GM10847 (cell line): Measurements from ENCODE around the gene SPATA46.

ENCODE experiments used
- POLR2A ChIP-seq: IDR thresholded peaks from 2 replicates; pipeline ENCODE4 v1.6.1; 2011; ENCODE audit not compliant: insufficient read length; ENCODE audit errors: extremely low read depth

Gene SPATA46

DNA sequence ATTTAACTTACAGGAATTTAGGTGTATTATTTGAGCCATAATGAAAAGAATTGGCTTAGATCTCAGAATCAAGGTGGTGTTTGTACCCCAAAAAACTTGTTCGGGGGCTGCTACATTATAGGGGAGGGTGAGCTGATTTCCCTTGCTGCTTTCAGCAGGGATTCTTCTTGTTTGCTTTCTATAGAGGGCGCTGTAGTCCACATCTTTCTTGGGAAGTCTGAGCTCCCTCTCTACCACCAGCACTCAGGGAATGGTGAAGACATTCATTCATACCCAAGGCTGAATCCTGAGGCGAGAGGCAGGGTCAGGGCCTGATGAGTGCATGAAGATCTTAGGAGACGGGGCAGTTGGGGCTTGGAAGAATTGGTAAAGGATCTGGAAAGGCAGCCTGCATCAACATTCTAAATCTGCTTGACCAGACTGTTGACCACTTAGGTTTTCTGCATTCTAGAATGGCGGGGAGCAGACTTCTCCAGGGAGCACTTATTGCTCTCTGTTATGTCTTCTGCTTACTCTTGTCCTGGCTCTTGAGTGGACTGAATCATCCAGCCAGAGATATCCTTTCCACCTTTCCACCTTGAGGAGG is 18.9 kb downstream of the SPATA46 start:
- TF ChIP-seq POLR2A: no peak

DNA sequence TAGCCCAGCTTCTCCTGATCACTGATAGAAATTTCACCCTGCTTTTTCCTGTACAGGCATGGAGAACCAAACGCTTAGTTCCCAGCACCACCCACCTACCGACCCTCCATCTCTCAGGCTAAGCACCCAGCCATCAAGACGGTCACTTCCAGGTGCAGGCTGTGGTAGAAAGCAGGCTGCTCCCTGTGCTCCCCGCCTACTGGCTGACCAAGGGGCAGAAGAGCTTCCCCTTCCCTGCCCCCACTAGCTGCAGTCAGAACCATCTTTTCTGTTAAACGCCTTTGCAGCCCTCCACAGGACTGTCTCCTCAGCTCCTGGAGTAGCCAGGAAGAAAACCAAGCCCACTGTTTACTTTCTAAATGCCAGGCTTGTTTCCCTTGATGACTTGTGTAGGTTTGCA is 23.0 kb downstream of the SPATA46 start:
- no peak for TF ChIP-seq POLR2A

DNA sequence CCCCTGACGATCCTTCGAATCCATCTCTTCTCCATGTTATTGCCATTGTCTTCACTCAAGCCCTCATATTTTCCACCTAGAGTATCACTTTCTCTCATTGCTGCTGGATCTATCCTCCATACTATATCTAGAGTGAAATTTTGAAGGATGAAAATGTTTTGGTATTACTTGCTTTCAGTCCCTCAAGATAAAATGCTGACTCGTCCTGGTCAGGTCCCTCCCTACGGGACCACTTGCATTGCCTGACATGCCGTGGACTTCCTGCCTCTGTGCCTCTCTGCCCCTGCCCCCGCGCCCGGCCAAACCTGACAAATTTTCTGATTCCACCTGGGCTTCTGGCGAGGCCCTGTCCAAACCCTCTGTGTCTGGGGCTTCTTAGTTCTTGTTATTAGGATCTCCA is 23.6 kb downstream of the SPATA46 start:
- TF ChIP-seq POLR2A: no peak

DNA sequence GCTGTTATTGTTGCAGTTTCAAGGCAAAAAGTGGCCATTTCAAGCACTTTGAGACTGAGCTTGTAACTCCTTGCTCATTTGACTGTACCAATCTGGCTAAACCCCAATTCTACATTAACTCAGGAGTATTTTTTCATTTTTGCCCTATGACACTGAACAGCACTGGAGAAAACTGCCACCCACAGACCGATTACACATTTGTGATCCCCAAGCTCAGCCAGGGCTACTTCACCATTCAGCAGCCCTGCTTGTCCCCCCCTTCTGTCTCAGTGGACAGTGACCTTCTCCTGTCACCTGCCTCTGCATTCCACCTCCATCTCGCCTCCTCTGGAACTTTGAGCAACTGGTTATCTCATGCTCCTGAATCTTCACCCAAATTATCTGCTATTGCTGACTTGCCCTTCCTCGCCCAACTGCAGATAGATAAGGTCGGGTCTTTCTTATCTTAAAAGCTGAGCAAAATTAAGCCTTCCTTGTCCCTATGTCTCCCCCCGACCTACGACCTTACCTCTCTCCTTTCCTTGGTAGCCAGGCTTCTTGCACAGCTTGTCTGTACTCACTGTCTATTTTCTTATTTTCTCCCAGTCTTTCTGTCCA is 25.3 kb downstream of the SPATA46 start:
- TF ChIP-seq POLR2A: no peak

DNA sequence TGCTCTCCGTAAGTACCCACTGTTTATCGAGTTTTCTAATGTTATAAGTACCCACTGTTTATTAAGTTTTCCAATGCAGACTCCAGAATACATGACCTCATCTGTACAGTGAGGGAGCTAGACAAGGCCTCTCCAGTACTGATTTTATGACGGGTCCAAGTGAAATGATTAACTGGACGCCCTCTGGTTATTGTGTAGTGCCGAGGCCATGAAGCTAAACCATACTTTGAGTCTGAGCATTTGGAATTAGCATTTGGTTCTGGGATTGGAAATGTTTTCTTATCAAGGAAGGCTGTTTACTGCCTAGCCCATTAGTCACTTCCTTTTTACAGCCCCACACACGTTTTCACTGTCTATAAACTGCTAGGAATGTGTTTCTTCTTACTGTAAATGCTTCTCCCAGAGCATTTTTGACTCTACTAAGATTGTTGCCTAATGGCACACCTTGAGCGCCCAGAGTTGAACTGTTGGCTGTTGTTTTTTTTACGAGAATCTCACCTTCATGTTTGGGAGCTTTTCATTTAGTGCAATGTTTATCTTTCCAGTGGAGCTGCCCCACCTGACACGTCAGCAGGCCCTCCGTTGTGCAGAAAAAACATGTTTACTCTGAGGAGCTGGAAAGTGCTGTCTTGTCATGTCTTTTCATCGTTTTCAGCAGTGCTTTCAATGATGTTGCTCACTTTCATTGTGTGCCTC is 26.9 kb downstream of the SPATA46 start:
- TF ChIP-seq POLR2A: no peak

DNA sequence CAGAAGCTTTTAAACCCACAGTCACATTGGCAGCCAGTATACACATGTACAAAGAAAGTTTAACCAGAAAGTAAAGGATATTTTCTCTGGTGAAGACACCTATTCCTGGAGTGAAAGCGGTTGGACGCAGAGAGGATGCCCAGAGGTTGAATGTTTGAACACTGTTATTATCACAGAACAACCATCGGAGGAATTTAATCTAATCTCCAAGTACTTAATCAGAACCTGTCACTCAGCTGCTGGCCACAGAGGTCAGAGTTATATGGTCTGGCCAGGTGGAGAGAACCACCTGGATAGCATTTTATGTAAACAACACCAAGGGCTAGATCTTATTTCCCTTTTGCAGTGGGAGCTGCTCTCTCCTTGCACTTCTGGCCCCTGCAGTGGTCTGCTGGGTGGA is 29.4 kb downstream of the SPATA46 start:
- no peak for TF ChIP-seq POLR2A

DNA sequence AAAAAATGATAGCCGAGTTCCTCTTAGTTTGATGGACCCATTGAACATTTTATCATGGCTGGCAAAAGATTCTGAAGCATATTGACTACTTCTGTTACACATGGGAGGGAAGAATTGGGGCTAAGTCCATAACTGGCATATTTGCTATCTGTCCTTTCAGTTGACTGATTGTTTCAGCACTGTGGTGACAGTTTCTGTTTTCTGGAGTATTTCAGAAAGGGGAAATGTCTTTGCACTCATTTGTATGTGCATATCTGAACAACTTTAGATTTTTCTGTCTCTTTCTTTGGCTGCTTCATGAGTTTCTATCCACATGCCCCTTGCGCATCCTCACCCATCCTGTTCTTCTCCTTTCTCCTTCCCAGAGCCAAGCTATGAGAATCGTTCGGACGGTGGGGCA is 33.2 kb downstream of the SPATA46 start:
- no peak for TF ChIP-seq POLR2A

DNA sequence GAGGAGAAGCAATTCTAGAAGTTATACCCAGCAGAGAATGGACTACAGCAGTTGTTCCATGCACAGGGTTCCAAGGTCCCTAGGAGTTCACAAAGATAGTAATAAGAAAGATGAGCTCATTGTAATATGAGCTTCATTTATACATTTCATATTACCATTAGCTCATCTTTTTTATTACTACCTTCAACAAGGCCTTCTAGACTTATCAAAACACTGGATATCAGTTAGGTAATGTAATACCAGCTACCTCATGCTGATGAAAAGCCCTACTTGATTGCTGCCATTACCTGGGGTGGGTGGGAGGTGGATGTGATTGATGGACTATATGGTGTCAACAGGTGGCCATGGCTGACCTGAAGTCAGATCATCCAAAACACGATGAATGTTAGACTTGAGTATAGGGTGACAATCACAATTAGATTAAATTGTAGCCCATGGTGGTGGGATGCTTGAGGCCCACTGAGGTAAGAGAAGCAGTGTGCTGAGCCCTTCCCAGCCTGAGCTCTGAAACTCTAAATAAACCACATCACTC is 34.1 kb downstream of the SPATA46 start:
- TF ChIP-seq POLR2A: no peak

DNA sequence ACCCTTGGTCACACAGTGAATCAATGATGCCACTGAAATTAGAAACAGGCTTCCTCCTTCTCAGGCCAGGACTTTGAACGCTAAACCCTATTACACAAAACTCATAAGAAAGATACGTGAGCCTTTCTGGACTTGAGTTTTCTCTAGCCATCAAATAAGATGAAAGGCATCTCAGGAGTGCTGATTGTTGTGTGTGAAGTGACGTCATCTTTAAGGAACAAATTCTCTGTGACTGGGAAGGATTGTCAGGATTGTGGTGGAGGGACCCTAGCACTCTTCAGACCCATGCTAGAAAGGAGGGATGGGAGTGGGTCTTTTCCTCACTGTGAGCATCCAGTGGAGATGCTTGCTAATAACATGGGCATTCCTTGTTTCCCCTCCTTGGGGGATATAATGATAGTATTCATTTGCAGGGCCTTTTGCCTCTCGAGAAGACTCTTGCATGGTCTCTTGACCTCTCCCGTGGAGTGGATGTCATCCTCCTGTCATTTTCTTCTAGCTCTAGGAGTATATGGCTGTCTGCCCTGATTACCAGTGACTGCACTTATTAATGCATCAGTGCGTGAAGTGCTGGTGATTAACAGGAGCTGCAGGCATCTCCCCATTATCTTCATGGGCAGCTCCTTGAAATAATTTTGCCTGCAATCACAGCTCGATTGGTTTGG is 39.9 kb downstream of the SPATA46 start:
- TF ChIP-seq POLR2A: no peak

DNA sequence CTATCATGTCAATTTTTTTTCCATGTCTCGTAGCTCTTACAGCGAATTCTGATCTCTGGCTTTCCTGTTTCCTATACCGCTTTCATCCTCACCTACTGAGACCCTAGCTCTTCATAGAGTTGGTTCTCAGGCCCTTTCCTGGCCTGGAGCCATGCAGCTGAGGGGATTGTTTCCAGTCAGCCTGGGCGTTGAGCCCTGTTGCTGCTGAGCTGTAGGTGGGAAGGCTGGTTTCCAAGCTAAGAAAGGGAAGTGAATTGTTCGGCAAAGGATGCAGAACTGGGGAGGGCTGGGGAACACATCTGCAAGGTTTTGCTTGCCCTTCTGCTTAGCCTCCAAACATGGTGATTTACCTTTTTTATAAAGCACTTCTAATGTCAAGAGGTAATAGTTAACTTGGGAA is 41.5 kb downstream of the SPATA46 start:
- no peak for TF ChIP-seq POLR2A

DNA sequence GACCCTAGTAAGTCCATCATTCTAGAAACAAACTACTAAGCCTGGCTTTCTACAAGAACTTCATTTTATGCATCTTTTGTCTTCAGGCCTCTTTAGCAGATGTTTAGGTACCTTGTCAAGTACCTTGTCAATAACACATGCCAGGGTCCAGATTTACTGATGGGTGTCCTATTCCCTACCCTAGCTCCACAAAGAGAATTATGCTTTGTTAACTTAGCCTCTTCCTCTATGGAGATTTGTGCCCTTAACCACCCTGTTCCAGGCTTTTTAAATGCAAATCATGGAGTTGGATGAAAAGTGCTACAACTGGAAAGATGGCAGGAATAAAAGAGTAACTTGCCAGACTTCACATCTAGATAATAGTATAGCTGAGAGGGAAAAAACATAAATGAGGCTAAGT is 42.7 kb downstream of the SPATA46 start:
- TF ChIP-seq POLR2A: no peak

DNA sequence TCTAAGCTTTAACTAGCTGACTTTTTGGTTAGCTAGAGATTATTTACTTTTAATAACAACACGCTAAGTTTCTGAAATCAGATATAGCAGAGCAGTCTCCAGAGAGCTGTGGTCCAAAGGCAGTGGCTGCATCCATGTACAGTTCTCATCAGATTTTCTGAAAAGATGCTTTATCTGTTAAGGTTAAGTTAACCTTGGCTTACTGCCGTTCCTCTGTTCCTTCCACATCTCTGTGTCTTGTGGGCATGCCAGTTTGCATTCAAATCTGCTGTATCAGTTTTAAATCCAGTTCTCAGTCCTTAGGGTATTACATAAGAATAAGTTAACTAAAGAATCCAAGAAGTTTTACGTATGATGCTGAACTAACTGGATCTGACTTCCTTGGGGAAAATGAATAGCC is 46.8 kb downstream of the SPATA46 start:
- no peak for TF ChIP-seq POLR2A

DNA sequence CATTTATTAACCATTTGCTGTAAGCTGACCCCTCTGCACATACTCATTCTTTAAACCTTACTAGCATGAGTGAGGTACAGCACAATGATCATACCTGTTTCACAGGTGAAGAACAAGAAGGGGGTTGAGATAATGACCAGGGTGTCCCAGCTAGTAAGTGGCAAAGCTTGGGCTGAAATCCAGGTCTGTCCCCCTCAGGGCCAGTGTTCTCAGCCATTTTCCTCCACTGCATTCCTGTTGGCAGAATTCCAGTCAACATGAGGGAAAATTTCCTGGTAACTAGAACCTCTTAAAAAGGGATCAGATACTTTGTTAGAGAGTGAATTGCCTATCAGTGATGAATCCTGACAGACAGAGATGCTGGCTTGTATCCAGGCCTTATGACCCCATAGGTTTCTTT is 48.1 kb downstream of the SPATA46 start:
- TF ChIP-seq POLR2A: no peak

DNA sequence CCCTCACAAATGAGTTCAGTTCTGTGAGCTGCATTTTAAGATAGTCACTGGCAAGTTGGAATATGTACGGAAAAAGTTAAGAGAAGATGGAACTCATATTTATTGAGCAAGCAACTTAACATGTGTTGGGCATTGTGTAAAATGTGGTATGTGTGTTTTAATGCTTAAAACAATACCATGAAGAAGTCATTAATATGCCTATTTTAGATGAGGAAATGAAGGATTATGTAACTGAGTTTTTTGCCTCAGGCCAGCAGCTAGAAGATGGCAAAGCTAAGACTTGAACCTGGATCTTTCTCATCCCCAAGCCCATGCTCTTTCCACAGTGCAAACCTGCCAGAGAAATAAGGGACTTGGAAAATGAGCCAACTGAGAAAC is 48.9 kb downstream of the SPATA46 start:
- TF ChIP-seq POLR2A: no peak

DNA sequence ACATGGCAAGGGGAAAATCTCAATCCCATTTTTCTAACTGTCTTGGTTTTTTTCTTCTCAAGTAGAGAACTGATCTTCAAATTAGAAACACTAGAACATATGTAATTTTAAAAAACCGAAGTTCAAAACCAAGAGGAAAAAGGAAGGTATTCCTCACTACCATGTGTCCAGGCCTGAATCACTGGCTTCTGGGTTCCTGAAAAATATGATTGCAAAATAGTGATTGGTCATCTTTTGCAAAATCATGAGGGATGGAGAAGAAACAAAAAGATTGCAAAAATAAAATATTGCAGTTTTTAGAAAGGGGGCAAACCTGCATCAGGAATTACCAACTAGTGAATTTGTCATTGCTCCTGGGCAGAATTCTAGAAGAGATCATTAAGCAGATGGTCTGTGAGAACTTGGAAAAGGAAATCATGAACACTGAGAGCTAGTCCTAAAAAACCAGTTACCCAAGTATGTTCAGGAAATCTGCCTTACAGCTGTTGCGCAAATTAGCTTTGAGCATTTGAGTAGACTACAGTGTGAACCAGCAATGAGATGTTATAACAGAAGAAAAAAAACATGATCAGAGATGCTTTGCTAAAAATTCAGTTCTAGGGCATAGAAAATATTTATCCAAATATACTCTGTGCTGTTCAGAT is 49.4 kb downstream of the SPATA46 start:
- no peak for TF ChIP-seq POLR2A
